ENCODE data around the gene C2orf81.

Gene C2orf81

GRCh38 chr2:74417197-74417596 is 4.2 kb downstream of the C2orf81 start:
- Histone ChIP-seq H3K4me1 (ENCODE audit: insufficient read depth, low read length) (no peaks in the 10 kb centered on the region), H3K9ac (ENCODE audit: low read depth, low read length) (no peak overlapping the region), H3K9me3 (ENCODE audit: insufficient read depth, low read depth, low read length) (no peaks in the 10 kb centered on the region), H3K4me3 (ENCODE audit: low read length) (no peak overlapping the region), H3K36me3 (ENCODE audit: insufficient read depth, low read depth, low read length) (no peaks in the 10 kb centered on the region), H3K27me3 (ENCODE audit: insufficient read depth, low read length) (peaks cover 16% of the 10 kb centered on the region), H3K27ac (ENCODE audit: low read length) (no peak overlapping the region)

GRCh38 chr2:74416778-74417177 is 4.6 kb downstream of the C2orf81 start:
- Histone ChIP-seq H3K4me3 (ENCODE audit: low read length) (no peak overlapping the region), H3K9me3 (ENCODE audit: insufficient read depth, low read depth, low read length) (no peaks in the 10 kb centered on the region), H3K27me3 (ENCODE audit: insufficient read depth, low read length) (peaks cover 14% of the 10 kb centered on the region), H3K36me3 (ENCODE audit: insufficient read depth, low read depth, low read length) (no peaks in the 10 kb centered on the region), H3K4me1 (ENCODE audit: insufficient read depth, low read length) (no peaks in the 10 kb centered on the region), H3K9ac (ENCODE audit: low read depth, low read length) (no peak overlapping the region), H3K27ac (ENCODE audit: low read length) (no peak overlapping the region)

GRCh38 chr2:74415762-74416395 is 5.5 kb downstream of the C2orf81 start:
- Histone ChIP-seq H3K27ac (ENCODE audit: low read length) (no peak overlapping the region), H3K36me3 (ENCODE audit: insufficient read depth, low read depth, low read length) (no peaks in the 10 kb centered on the region), H3K27me3 (ENCODE audit: insufficient read depth, low read length) (peaks cover 11% of the 10 kb centered on the region), H3K4me1 (ENCODE audit: insufficient read depth, low read length) (no peaks in the 10 kb centered on the region), H3K9me3 (ENCODE audit: insufficient read depth, low read depth, low read length) (no peaks in the 10 kb centered on the region), H3K9ac (ENCODE audit: low read depth, low read length) (no peak overlapping the region), H3K4me3 (ENCODE audit: low read length) (no peak overlapping the region)

GRCh38 chr2:74414881-74415761 is 6.3 kb downstream of the C2orf81 start:
- Histone ChIP-seq H3K9ac (ENCODE audit: low read depth, low read length) (no peak overlapping the region), H3K4me1 (ENCODE audit: insufficient read depth, low read length) (no peaks in the 10 kb centered on the region), H3K4me3 (ENCODE audit: low read length) (no peak overlapping the region), H3K27ac (ENCODE audit: low read length) (no peak overlapping the region), H3K36me3 (ENCODE audit: insufficient read depth, low read depth, low read length) (no peaks in the 10 kb centered on the region), H3K9me3 (ENCODE audit: insufficient read depth, low read depth, low read length) (no peaks in the 10 kb centered on the region), H3K27me3 (ENCODE audit: insufficient read depth, low read length) (peaks cover 4% of the 10 kb centered on the region)

- Histone ChIP-seq H3K4me1 (ENCODE audit: insufficient read depth, low read length) (no peaks in the 10 kb centered on the region), H3K9ac (ENCODE audit: low read depth, low read length) (no peak overlapping the region), H3K9me3 (ENCODE audit: insufficient read depth, low read depth, low read length) (no peaks in the 10 kb centered on the region), H3K36me3 (ENCODE audit: insufficient read depth, low read depth, low read length) (no peaks in the 10 kb centered on the region), H3K4me3 (ENCODE audit: low read length) (no peak overlapping the region), H3K27ac (ENCODE audit: low read length) (no peak overlapping the region), H3K27me3 (ENCODE audit: insufficient read depth, low read length) (no peaks in the 10 kb centered on the region)
These were observed 7.0 kb downstream of the C2orf81 start for GRCh38 chr2:74414441-74414840.

GRCh38 chr2:74413001-74413698 is 8.3 kb downstream of the C2orf81 start:
- Histone ChIP-seq H3K4me1 (ENCODE audit: insufficient read depth, low read length) (no peaks in the 10 kb centered on the region), H3K9ac (ENCODE audit: low read depth, low read length) (no peak overlapping the region), H3K9me3 (ENCODE audit: insufficient read depth, low read depth, low read length) (no peaks in the 10 kb centered on the region), H3K27me3 (ENCODE audit: insufficient read depth, low read length) (peaks cover 9% of the 10 kb centered on the region), H3K27ac (ENCODE audit: low read length) (no peak overlapping the region), H3K36me3 (ENCODE audit: insufficient read depth, low read depth, low read length) (no peaks in the 10 kb centered on the region), H3K4me3 (ENCODE audit: low read length) (no peak overlapping the region)

GRCh38 chr2:74407682-74408081 is 13.7 kb downstream of the C2orf81 start:
- Histone ChIP-seq H3K4me1 (ENCODE audit: insufficient read depth, low read length) (no peaks in the 10 kb centered on the region), H3K4me3 (ENCODE audit: low read length) (no peak overlapping the region), H3K36me3 (ENCODE audit: insufficient read depth, low read depth, low read length) (no peaks in the 10 kb centered on the region), H3K9me3 (ENCODE audit: insufficient read depth, low read depth, low read length) (no peaks in the 10 kb centered on the region), H3K9ac (ENCODE audit: low read depth, low read length) (no peak overlapping the region), H3K27ac (ENCODE audit: low read length) (no peak overlapping the region), H3K27me3 (ENCODE audit: insufficient read depth, low read length) (peaks cover 17% of the 10 kb centered on the region)

- Histone ChIP-seq H3K27me3 (ENCODE audit: insufficient read depth, low read length) (peaks cover 17% of the 10 kb centered on the region), H3K27ac (ENCODE audit: low read length) (no peak overlapping the region), H3K9me3 (ENCODE audit: insufficient read depth, low read depth, low read length) (no peaks in the 10 kb centered on the region), H3K4me1 (ENCODE audit: insufficient read depth, low read length) (no peaks in the 10 kb centered on the region), H3K36me3 (ENCODE audit: insufficient read depth, low read depth, low read length) (no peaks in the 10 kb centered on the region), H3K9ac (ENCODE audit: low read depth, low read length) (no peak overlapping the region), H3K4me3 (ENCODE audit: low read length) (no peak overlapping the region)
These were observed 15.4 kb downstream of the C2orf81 start for GRCh38 chr2:74406035-74406434.

- no peak overlapping the region for H3K27ac ChIP-seq (ENCODE audit: low read length)
- H3K27me3 ChIP-seq (ENCODE audit: insufficient read depth, low read length): no peaks in the 10 kb centered on the region
These were observed 19.5 kb downstream of the C2orf81 start for GRCh38 chr2:74401891-74402290.

GRCh38 chr2:74399785-74400184 is 21.6 kb downstream of the C2orf81 start:
- Histone ChIP-seq H3K27ac (ENCODE audit: low read length) (no peak overlapping the region), H3K4me3 (ENCODE audit: low read length) (no peak overlapping the region), H3K36me3 (ENCODE audit: insufficient read depth, low read depth, low read length) (no peaks in the 10 kb centered on the region), H3K4me1 (ENCODE audit: insufficient read depth, low read length) (no peaks in the 10 kb centered on the region), H3K27me3 (ENCODE audit: insufficient read depth, low read length) (no peaks in the 10 kb centered on the region), H3K9ac (ENCODE audit: low read depth, low read length) (no peak overlapping the region), H3K9me3 (ENCODE audit: insufficient read depth, low read depth, low read length) (no peaks in the 10 kb centered on the region)

More at GRCh38 chr2:74401891-74402290, 19.5 kb downstream of the C2orf81 start:
- Histone ChIP-seq H3K4me3 (ENCODE audit: low read length) (no peak overlapping the region), H3K9ac (ENCODE audit: low read depth, low read length) (no peak overlapping the region), H3K4me1 (ENCODE audit: insufficient read depth, low read length) (no peaks in the 10 kb centered on the region), H3K36me3 (ENCODE audit: insufficient read depth, low read depth, low read length) (no peaks in the 10 kb centered on the region), H3K9me3 (ENCODE audit: insufficient read depth, low read depth, low read length) (no peaks in the 10 kb centered on the region)

- Histone ChIP-seq H3K36me3 (ENCODE audit: insufficient read depth, low read depth, low read length) (no peaks in the 10 kb centered on the region), H3K27ac (ENCODE audit: low read length) (no peak overlapping the region), H3K9ac (ENCODE audit: low read depth, low read length) (no peak overlapping the region), H3K9me3 (ENCODE audit: insufficient read depth, low read depth, low read length) (no peaks in the 10 kb centered on the region), H3K4me1 (ENCODE audit: insufficient read depth, low read length) (peaks cover 3% of the 10 kb centered on the region; the same call in 1 of the 2 replicates), H3K27me3 (ENCODE audit: insufficient read depth, low read length) (no peaks in the 10 kb centered on the region), H3K4me3 (ENCODE audit: low read length) (no peak overlapping the region)
These were observed 25.3 kb downstream of the C2orf81 start for GRCh38 chr2:74396149-74396548.
